ENCODE measurements around the gene TNN. TPM values are rescaled to one million over a fixed set of nuclear protein-coding genes. Genes with fewer than 3 reads are reported as not detected.

Gene TNN
- total and polyA plus RNA-seq, 9 donors, result 0.12 TPM; not detected in 8

GRCh38 chr1:175179837-175180590 lies 112.4 kb downstream of the TNN start:
- H3K27ac ChIP-seq, result no peak overlapping the region
- no peak overlapping the region for H3K4me3 ChIP-seq
- no peaks in the 10 kb centered on the region for H3K27me3 ChIP-seq
- no peaks in the 10 kb centered on the region for H3K36me3 ChIP-seq
- H3K9me3 ChIP-seq, result no peaks in the 10 kb centered on the region
- peaks cover 3% of the 10 kb centered on the region for H3K4me1 ChIP-seq (ENCODE audit: insufficient read depth)
- TF ChIP-seq CTCF (IDR thresholded peaks at IDR 0.05), result no peak
- no peak for TF ChIP-seq EP300 (IDR thresholded peaks at IDR 0.05)
- no peak for TF ChIP-seq POLR2A (IDR thresholded peaks at IDR 0.05)
- WGBS, 3 donors, result 92 to 93% (median 93%) methylated on average over 2 of the region's 2 CpGs
- intact Hi-C loops (cut with DNase I), result no loop called here
- DNase-seq, result no peak

GRCh38 chr1:175182201-175182746 lies 114.6 kb downstream of the TNN start:
- Histone ChIP-seq H3K36me3 (no peaks in the 10 kb centered on the region), H3K27ac (no peak overlapping the region), H3K4me1 (ENCODE audit: insufficient read depth) (peaks cover 6% of the 10 kb centered on the region), H3K4me3 (no peak overlapping the region), H3K9me3 (no peaks in the 10 kb centered on the region), H3K27me3 (no peaks in the 10 kb centered on the region)
- TF ChIP-seq POLR2A (IDR thresholded peaks at IDR 0.05) (no peak), CTCF (IDR thresholded peaks at IDR 0.05) (no peak), EP300 (IDR thresholded peaks at IDR 0.05) (no peak)
- intact Hi-C loops (cut with DNase I), result no loop called here
- 70 to 85% (median 83%) methylated on average over 4 of the region's 4 CpGs for WGBS, 3 donors
- DNase-seq, result no peak

GRCh38 chr1:175183586-175183985 lies 116.0 kb downstream of the TNN start:
- intact Hi-C loops (cut with DNase I), result no loop called here
- DNase-seq, result no peak
- H3K4me3 ChIP-seq, result no peak overlapping the region
- no peaks in the 10 kb centered on the region for H3K9me3 ChIP-seq
- no peaks in the 10 kb centered on the region for H3K27me3 ChIP-seq
- 93 to 97% (median 94%) methylated on average over 5 of the region's 5 CpGs for WGBS, 3 donors
- peaks cover 9% of the 10 kb centered on the region for H3K4me1 ChIP-seq (ENCODE audit: insufficient read depth)
- H3K27ac ChIP-seq, result no peak overlapping the region
- H3K36me3 ChIP-seq, result no peaks in the 10 kb centered on the region
- no peak for TF ChIP-seq POLR2A (IDR thresholded peaks at IDR 0.05)
- TF ChIP-seq EP300 (IDR thresholded peaks at IDR 0.05), result no peak
- no peak for TF ChIP-seq CTCF (IDR thresholded peaks at IDR 0.05)

DNA sequence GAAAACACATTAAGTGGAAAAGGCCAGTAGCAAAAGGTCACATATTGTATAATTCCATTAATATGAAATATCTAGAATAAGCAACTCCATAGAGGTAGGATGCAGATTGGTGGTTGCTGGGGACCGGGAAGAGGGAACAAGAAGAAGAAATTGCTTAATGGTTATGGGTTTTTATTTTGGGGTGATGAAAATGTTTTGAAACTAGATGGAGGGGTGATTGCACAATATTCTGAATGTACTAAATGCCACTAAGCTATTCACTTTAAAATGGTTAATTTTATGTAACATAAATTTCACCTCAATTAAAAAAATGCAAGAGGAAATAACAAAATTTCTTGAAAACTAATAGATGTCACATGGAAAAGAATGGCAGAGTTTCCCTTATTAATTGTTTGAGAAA lies 118.3 kb downstream of the TNN start:
- WGBS, 3 donors, result 91 to 94% (median 92%) methylated on average over 1 of the region's 1 CpG
- Histone ChIP-seq H3K36me3 (no peaks in the 10 kb centered on the region), H3K9me3 (no peaks in the 10 kb centered on the region), H3K4me1 (ENCODE audit: insufficient read depth) (peaks cover 11% of the 10 kb centered on the region), H3K27me3 (no peaks in the 10 kb centered on the region), H3K27ac (no peak overlapping the region), H3K4me3 (no peak overlapping the region)
- no peak for TF ChIP-seq EP300 (IDR thresholded peaks at IDR 0.05)
- no peak for TF ChIP-seq POLR2A (IDR thresholded peaks at IDR 0.05)
- TF ChIP-seq CTCF (IDR thresholded peaks at IDR 0.05), result no peak
- DNase-seq, result no peak
- intact Hi-C loops (cut with DNase I), result no loop called here

All from ovary (tissue), 9 donors.